OCI-M1 (cell line): ENCODE measurements around the gene NUDT22.
A peak's percentile ranks its signal among the peaks of the same experiment; 100 is the strongest.

ENCODE experiments used
- DNase-seq: peaks from one replicate; lab custom pipeline; 2025; lab: John Stamatoyannopoulos, UW

Gene NUDT22, protein sequence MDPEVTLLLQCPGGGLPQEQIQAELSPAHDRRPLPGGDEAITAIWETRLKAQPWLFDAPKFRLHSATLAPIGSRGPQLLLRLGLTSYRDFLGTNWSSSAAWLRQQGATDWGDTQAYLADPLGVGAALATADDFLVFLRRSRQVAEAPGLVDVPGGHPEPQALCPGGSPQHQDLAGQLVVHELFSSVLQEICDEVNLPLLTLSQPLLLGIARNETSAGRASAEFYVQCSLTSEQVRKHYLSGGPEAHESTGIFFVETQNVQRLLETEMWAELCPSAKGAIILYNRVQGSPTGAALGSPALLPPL

DNA sequence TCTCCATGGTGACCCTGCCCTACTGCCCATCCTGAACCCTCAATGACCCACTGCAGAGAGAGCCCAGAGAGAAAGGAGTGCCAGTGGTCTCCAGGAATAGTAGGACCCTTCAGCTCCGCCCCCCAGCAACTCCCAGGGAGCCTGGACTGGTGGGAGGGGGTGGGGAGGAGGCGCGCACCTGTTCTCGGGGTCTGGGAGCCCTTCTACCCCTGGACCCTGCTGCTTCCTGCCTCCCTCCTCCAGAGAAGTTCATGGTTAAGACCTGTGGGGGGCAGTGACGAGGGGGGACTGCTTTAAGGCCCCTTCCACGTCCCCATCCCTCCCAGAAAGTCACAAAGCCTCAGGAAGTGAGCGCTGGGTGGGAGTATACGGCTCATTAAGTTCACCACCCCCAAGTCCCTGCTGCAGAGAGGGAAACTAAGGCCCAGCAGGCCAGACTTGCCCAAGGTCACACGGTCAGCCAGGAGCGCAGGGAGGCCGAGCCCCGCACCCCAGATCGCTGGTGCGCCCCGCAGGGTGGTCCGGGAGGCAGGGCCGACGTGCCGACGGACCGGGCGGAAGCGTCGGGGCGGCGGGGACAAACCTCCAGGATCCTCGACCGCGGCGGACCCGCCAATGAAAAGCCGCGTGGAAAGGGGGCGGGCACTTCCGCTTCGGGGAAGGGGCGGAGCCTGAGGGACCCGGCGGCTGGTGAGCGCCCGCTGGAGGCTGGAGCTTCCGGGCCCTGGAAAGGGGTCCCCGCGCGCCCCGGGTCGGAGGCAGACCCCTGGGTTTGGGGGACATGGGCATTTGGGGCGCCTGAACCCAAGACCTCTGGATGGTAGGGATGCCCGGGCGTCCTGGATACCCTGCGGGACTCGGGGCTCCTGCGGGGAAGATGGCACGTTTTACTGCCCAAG, at the start of gene NUDT22, which contains the start of gene TRPT1:
Gene NUDT22, plus strand, starts transcription at position 667 of the 899 bp plus-strand sequence. CDS start 379 bp downstream, outside the sequence.
Gene TRPT1, minus strand, starts transcription at position 579 of the 899 bp plus-strand sequence. Its CDS starts 326 bp downstream, at position 253.
- peak; percentile 93 for DNase-seq

DNA sequence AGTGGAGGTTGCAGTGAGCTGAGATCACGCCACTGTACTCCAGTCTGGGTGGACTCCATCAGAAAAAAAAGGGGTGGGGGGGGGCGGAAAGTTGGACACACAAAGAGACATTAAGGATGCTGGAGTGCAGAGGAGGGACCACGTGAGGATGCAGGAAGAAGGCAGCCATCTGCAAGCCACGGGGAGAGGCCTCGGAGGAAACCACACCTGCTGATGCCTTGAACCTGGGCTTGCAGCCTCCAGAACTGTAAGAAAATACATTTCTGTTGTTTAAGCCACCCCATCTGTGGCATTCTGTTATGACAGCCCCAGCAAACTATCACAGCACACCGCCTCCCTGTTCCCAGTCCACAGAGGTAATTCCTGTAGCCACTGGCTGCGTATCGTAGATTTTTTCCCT, 49.3 kb upstream of the NUDT22 start:
- no peak for DNase-seq

DNA sequence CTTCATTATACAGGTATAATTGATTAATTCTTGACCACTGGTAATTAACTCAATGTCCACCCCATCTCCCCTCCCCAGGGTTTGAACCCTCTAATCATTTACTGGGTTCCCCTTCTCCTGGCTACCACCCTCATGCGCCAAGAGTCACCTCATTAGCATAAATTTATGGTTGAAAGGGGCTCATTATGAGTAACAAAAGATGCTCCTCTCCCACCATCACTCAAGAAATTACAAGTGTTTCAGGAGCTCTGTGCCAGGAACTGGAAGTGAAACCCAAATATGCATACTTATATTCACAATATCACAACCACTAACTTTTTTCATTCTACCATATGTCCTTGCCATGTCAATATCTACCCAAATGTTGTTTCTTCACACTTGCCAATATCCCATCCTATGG, 47.9 kb upstream of the NUDT22 start:
- DNase-seq: no peak

DNA sequence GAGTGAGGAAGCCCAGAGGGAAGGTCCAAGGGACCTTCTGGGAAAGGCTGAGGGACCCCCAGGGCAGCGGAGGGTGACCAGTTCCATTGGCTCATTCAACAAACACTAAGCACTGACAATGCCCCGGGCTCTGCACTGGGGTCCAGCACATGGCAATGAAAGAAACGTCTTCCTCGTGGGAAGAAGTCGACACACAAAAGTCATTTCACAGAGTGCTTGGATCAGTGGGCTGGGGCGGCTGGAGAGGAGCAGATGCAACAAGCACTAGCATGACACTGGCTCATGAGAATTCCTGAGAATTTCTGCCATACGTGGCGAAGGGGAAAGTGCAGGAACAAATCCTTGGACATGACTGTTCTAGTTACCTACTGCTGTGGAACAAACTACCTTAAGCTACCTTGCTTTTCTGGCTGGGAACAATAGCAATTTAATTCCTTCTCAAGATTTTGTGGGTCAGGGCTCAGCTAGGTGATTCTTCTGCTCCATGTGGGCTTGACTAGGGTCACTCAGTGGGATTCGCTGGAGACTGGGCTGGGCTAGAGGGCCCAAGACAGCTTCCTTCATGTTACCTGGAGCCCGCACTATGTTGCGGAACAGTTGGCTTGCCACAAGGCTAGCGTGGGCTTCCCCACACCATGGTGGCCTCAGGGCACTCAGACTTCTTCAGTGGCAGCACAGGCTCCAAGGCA, 47.0 kb upstream of the NUDT22 start:
- DNase-seq: no peak

DNA sequence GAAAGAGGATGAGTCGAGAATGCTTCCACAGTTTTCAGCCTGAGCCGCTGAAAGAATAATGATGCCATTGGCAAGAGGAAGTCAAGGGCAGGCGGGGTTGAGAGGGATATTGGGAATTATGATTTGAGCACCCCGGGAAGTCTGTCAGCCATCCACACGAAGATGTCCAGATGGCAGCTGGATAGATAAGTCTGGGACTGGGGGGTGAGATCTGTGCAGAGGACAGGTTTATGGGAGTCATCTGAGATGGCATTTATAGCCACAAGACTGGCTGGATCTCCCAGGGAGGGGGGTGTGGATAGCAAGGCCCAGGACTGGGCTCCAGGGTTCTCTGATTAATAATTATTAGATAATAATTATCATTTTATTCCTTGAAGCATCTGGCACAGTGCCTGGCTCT, 45.2 kb upstream of the NUDT22 start:
- DNase-seq: no peak

DNA sequence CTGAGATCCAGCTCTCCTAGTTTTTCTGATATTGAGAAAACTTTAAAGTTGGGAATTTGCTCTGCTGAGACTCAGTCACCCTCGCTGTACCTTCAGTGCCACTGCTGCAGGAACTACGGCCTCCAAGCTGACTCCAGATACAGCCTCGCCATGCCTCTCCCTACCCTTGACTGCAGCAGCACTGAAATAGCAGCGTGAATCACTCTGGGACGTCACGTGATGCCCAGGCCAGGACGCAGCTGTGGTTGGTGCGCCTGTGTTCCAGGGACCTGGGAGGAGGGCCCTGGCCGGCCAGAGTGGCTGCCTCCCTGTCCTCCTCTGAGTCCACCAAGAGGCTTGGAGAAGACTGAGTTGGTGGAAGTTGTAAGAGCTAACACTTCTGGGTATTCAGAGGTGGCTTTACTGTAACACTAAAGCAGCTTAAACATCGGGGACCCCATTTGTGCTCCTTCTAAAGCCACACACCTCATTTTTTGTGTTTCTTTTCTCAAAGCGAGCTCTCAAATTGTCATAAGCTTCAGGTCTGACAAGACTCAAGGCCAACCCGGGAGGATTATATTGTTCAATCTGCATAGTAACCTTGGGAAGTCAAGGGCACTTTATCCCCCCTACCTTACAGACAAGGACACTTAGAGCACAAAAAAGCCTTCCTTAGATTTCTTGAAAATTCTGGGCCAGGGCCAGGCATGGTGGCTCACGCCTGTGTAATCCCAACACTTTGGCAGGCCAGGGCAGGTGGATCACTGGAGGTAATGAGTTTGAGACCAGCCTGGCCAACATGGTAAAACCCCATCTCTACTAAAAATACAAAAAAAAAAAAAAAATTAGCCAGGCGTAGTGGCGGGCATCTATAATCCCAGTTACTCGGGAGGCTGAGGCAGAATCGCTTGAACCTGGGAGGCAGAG, 44.3 kb upstream of the NUDT22 start:
- peak; percentile 93 for DNase-seq

DNA sequence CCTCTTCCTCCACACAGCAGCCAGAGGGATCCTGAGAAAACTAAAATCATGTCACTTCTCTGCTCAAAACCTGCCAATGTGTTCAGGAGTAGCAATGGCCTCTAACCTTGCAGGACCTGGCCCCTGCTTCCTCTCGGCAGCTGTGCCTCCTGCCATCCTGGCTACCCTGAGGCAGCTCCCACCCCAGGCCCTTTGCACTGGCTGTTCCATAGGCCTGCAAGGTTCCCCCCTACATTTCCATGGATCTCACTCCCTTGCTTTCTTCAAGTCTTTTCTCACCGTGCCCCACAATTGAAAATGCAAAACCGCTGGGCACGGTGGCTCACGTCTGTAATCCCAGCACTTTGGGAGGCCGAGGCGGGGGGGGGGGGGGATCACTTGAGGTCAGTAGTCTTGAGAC, 42.2 kb upstream of the NUDT22 start:
- no peak for DNase-seq

DNA sequence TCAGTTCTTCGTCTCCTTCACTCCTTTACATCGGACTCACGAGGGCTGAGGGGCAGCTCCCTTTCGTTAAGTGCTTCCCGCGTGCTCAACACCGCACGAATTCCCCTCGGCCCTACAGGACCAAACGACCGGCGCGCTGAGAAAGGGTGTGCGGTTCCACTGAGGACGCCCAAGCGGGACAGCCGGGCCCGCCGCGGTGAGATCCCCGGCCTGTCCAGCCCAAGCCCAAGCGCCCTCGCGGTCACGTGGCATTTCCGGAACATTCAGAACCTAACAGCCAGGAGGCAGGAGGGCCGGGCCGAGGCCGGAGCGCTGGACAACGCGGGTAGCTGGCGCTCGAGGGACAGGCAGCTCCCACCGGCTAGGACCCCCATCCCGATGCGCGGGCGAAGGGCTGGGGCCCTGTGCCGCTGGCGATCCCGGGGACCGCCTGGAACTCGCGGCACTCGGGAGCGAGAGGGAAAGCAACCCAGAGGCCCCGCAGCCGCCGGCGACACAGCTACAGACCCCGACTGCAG, 40.8 kb upstream of the NUDT22 start:
- peak; percentile 93 for DNase-seq

DNA sequence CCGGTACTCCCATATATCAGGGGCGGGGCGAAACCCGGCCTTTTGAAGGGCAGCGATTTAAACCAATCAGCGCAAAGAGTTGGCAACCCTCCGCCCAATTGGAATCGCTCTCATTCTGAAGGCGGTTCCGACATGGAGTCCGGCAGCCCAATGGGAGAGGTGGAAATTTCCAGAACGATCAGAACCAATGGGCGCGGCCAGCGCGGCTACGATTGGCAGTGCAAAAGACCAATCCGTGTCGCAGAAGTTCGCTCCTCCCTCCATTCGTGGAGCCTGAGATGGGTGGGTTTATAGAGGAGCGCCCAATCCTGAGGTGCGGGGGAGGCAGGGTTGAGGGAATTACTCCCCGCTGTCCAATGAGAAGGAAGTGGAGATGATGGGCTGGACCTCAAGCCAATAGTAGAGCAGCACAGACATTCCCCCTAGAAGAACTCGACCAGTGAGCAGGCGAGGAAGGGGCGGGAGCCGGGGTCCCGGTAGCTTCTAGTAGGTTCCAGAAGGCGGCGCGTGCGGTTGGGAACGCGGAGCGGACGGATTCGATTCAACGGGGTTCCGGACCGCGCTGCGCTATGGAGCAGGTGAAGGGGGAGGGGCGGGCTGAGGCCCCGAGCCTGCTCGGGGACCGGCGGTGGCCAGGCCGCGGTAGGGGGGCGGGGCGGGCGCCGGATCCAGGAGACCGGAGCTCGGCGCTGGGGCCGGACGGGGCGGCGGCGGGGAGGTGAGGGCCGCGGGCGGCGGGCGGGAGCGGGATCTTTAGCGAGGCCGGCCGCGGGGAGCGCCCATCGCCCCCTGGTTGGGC, 40.2 kb upstream of the NUDT22 start, which contains the start of gene STIP1:
Gene STIP1, plus strand, starts transcription at position 479 of the 799 bp plus-strand sequence. Its CDS starts 91 bp downstream, at position 570.
- DNase-seq: peak; percentile 100

DNA sequence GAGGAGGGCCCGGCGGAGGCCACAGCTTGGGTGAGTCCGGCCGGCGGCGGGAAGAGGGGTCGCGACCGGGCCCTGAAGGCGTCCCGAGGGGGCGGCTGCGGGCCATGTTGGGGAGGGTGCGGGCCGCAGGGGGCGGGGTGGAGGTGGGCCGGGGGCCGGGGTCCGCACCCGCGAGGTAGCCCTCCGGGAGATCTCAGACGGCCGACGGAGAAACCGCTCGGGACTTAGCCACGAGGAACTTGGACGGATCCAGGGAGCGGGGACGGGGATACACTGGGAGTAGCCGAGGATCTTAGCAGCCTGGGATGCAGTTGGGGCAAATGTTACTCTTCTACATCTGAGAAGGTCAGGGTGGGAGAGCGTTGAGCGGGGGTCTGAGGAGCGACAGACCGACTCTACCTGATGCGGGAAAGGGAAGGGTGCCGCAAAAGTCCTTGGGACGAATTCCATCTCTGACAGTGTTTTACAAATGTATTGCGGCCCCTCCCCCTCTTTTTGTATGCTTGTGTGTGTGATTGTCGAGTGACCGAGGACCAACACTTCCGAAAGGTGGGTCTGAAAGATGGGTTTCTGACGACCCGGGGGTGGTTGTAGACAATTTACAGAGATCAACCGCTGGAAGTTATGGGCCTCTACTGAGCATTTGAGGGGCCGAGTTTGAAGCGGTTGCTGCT, 39.4 kb upstream of the NUDT22 start:
- peak; percentile 50 for DNase-seq

DNA sequence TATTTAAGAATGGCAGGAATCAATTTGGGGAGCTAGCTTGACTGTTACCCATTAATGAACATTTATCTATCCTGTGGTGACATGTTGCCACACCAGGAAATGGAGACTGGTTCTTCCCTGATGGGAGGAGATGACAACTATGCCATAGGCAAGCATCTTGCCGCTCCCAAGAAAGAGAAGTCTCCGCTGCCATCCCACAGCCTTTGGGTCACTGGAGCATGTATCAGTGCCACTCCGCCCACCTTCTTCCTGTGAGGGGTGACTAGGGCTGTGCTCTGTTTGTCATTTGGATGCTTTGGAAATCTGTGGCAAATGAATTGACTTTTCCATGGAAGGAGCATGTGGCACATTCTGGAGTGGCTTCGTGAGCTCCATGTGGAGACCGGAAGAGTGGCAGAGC, 33.6 kb upstream of the NUDT22 start:
- DNase-seq: no peak

DNA sequence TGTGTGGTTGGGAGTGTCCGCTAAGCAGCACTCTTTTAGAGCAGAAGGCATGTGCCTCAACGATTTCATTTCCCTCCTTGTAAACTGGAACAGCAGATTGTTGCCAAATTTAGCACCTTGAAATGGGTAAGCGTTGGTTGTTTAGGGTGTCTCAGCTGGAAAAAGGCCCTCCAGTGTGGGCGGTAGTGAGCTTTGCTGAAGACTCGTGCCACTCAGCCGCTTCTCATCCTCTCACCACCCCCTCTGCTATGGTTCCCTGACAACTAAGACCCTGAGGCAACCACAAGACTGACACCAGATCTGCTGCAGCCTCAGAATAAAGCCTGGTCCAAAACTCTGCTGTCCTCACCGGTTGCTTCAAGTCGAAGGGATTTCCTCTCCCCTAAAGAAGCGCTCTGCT, 29.4 kb upstream of the NUDT22 start:
- DNase-seq: no peak

DNA sequence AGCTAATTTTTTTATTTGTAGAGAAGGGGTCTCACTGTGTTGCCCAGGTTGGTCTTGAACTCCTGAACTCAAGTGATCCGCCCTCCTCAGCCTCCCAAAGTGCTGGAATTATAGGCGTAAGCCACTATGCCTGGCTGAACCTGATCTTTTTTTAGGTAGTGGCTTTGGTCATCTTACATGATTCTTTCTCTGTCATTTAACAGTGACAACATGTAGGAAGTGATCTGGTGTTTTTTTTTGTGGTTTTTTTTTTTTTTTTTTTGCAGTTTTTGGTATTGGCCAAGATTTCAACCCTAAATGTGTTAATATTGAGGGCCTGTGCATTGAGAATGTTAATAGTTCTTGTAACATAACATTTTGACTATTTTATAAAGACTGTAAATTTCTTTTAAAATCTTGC, 27.6 kb upstream of the NUDT22 start:
- DNase-seq: no peak

DNA sequence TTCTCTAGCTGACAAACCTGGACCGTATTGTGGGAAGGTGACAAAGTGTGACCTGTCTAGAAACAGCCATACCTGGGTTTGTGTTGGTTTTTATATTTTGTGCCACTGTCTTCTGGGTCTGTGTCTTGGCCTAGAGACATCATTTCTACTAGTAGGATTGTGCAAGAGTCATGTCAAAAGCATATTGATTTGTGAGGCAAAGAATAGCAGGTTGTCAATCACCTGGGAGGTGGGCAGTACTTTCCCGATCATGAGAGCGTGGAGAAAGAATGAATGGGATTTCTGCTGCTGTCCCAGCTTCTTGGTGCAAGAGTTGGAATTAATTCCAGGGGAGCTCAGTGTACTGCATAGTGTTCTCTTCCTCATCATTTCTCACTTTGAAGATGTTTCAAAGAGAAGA, 24.5 kb upstream of the NUDT22 start:
- DNase-seq: no peak

DNA sequence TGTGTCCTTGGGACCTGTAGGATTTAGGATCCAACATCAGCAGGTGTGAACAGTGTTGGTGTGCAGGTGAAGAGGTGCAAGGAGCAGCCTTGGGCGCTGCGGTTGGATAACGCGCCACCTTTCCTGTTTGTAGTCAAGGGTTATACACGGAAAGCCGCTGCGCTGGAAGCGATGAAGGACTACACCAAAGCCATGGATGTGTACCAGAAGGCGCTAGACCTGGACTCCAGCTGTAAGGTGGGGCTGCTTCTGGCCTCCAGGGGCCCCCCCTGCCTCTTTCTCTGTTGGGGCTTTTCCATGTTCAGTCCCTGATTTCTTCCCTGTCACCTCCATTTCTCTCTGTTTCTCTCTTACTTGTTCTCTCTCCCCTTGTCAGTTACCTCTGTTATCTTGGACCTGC, 23.1 kb upstream of the NUDT22 start:
- DNase-seq: no peak

DNA sequence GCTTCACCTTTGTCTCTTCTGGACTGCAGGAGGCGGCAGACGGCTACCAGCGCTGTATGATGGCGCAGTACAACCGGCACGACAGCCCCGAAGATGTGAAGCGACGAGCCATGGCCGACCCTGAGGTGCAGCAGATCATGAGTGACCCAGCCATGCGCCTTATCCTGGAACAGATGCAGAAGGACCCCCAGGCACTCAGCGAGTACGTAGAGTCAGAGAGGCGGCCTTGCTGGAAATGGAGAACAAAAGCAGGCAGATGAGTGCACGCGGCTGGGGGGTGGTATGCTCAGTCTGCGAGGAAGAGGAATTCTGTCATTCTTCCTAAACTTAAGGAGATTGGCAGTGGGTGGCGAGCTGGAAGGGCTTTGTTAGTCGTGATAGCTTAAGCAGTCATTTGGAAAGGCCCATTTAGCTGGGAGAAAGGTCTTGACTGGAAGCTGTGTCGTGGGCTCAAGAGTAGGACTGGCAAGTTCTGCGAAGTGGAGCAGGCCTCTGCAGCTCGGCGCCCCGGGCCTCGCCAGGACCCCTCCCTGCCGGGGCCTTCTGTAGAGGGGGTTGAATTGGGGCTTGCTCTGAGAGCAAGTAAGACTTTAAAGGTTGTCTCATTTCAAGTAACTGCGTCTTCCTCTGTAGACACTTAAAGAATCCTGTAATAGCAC, 22.5 kb upstream of the NUDT22 start:
- DNase-seq: no peak

DNA sequence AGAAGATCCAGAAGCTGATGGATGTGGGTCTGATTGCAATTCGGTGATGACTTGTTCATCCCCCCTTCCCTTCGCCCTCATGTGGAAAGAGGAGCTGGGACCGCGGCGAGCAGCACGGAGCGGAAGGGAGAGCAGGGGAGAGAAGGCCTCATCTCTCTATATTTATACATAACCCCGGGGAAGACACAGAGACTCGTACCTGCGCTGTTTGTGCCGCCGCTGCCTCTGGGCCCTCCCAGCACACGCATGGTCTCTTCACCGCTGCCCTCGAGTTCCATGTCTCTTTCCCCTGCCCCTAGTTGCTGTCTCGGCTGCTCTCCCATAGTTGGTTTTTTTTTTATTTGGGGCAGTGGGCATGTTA, 22.0 kb upstream of the NUDT22 start:
- no peak for DNase-seq

DNA sequence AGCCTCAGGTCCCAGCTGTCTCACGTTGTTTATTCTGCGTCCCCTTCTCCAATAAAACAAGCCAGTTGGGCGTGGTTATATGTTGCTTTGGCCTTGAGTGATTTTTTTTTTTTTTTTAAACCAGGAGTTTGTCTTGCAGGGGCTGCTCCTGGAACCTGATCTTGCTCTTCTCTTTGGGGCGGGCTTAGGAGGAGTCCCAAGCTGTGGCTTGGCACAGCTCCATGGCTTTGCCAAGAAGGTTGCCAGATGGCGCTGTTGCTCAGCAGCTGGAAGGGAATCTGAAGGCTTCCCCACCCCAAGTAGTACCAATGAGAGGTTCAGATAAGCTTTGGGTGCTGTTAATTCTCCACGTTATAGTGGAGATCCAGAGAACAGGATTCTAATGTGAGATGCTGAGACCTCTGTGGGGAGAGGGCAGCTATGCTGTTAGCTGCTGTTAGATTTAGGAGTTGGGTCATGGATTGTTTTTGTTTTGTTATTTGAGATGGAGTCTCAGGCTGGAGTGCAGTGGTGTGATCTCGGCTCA, 21.5 kb upstream of the NUDT22 start:
- DNase-seq: peak; percentile 97
